Activated naive CD4-positive, alpha-beta T cell treated with Interleukin-2 at 50 U/mL for 16 hours (primary cell): ENCODE results near the gene FAM120A.

Experiments used
- DNase-seq: peaks from one replicate; pipeline ENCODE4 v3.0.0-alpha.2; 2020

The FAM120A gene

DNA sequence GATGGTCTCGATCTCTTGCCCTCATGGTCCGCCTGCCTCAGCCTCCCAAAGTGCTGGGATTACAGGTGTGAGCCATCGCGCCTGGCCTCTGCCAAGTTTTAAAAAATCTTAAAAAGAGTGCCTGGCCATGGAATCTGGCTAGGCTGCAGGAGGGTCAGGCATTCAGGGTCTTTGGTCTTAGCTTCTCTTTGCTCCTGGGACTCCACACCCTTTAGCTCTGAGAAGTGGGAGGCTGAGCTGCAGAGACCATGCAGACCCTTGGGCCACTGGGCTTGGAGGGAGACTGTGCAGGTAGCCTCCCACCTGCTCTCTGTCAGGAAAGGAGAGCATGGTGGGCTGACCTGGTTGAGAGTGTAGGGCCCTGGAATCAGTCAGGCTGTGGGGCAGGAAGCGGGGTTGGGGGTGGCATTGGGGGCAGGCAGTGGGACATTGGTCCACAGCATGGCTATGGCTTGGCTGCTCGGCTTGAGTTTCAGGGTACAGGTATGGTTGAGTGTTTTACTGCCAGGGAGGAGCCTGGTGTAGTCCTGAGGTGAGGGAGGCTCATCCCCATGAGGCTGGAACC lies 145.7 kb downstream of the FAM120A start:
- no peak for DNase-seq

DNA sequence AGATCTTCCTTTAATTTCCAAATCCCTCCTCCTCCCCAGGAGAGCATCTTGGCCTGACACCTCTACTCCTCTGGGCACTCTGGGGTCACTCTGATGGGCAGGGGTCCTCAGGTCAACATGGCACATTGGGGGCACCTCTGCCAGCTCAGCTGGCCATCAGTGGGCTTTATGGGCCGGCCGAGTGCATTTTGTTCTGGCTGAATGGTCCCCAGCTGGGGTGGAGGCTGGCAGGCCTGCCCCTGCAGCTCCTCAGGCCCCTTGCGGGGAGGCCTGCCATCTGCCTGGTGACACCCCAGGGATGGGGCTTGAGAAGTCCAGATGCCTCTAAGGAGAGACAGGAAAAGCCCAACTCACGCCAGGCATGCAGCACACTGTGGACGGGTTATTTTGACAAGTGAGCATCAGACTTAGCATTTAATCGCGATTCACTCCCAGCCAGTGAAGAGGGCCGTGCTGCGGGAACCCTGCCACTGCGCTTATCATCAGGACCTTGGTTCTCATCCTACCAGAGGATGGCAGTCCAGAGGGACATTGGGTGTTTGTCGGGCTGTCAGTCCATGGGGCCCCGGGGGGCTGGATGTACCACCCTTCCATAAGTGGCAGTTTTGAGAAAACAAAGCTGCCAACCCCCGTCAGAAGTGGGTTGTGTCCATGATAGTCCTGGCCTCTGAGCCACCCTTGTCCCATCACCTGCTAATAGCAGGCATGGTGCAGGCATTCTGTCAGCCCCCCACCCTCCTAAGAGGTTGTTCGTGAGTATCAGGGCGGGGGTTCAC lies 146.6 kb downstream of the FAM120A start:
- DNase-seq: no peak

DNA sequence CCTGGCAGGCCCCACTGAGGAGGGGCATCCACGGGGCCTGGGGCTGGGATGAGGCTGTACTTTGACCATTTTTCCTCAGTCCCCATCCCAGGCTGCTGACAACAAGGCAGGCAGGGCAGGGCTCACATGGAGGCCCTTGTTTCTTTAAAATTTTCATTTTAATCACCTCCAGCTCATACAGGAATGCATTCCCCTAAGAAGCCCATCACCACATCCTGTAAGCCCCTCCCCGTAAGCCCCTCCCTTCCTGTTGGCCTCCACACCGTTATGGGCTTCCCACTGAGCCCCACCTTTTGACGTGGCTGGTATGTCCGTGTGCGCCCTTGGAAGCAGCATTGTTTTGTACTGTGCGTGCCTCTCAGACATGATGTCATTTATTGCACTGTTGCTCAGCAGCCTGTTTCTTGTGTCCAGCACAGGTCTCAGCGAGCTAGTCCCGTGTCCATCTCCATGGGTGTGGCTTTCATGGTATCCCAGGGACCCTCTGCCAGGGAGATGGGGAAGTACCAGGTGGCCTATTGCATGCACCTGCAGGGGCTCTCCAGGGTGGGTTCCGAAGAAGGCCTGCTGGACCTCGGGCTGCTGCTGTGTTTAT lies 147.3 kb downstream of the FAM120A start:
- DNase-seq: no peak

DNA sequence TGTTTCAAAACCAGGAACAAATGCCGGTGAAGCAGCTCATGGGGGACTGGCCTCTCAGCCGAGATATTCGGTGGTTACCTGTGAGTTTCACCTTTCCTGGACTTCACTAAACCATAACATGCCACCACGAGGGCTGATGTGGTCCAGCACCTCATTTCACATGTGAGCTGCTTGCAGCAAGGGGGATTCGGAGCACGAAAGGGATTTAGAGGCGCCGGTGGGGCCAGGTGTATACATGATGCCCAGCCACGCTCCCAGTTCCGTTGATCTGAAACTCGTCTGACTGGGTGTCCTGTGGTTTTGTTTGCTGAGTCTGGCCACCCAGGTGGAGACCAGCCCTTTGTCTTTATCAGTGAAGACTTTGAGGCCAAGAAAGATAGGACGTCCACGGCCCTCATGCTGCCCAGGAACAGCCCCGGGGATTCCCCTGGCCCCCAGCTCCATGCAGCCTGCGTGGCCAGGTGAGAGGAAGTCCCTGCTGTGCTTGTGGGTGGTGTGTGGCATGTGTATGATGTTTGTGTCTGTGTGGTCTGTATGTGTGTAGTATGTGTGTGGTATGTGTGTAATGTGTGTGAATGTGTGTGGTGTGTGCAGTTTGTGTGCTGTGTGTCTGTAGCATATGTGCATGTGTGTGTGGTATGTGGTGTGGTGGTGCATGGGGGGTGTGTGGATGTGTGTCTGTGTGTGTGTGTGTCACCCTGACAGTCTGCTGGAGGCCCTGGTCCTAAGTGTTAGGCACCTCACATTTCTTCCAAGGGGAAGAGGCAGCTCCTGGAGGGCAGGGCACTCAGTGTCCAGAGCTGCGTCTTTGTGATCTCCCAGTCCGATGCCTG lies 148.3 kb downstream of the FAM120A start:
- no peak for DNase-seq

DNA sequence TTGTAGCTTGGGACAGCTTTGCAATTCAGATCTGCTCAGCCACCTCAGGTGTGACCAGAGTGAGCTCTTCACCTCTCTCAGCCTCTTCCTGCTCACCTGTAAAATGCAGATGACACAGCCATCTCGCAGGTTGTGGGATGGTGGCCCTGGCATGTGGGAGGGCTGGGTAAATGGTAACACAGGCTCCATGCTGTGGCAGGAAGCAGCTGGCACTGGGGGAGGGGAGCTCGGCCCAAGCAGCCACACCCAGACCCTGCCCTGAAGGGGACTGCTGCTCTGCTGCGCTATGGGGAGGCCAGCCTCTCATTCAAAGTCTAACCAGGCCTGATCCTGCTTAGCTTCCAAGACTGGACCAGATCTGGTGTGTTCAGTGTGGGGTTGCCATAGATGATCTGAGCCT lies 149.0 kb downstream of the FAM120A start:
- DNase-seq: no peak

DNA sequence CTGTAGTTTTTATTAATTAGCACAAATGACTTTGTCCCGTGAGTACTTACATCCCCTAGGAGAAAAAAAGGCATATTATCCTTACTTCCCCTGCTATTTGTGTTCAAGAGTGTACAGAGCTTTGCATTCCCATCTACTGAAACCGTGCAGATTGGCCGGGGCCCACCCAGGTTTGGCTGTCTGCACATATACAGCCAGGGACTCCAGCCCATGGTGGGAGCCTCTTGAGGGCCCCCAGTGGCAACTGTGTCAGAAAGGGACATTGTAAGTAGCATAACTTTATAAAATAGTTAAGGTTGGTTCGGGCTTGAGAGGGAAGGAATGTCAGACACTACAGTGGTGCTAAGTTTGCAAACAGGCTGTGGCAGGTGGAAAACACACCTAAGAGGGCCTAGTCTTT lies 149.6 kb downstream of the FAM120A start:
- no peak for DNase-seq

DNA sequence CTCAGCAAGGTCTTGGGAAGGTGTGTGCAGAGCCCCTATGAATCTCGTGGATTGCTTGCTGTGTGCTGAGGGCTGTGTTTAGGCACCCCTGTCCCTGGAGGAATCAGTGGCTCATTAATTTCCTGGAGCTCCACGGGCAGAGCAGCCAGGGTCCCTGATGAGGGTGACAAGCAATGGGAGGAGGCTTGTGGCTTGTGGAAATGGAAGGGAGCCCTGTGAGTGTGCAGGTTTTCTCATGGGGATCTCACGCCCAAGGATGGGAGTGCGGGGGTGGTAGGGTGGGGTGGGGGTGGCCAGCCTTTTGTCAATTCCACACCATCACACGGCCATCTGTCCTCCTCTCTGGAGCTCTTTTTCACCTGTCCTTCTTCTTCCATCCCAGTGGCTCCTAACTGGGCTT lies 150.2 kb downstream of the FAM120A start:
- DNase-seq: no peak

DNA sequence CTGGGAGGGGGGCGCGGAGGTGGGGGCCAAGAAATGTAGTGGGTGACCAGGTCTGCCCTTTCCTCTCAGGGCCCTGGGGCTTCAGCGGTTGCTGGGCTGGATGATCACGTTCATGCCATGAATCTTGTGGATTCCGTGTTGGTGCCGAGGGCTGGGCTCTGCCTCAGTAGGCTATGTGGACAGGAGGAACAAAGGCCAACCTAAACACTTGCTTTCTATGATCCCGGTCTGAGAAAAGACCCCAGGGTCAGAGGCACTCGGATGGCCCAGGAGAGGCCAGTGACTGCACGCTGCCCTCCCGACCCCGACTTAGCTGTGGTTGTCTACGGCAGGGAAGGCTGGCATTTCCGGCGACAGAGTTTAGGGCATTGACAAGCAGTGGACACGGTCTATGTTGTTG lies 151.5 kb downstream of the FAM120A start:
- no peak for DNase-seq

DNA sequence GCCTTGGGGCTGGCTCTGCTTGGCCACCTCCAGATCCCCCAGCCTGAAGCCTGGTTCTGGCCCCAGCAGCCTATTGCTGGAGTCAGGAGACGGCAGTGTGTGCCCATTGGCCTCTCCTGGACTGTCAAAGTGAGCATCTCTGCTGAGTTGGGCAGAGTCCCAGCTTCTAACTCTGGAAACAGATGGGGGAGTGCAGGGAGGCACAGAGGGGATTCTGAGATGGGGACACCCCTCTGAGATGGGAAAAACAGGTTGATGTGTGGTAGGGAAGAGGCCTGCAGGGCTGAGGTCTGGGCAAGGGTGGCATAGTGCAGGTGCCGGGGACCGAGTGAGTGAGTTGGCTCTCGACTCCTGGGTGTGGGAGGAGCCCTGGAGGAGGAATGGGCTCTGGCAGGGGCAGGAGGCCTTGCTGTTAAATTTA lies 152.4 kb downstream of the FAM120A start:
- no peak for DNase-seq

DNA sequence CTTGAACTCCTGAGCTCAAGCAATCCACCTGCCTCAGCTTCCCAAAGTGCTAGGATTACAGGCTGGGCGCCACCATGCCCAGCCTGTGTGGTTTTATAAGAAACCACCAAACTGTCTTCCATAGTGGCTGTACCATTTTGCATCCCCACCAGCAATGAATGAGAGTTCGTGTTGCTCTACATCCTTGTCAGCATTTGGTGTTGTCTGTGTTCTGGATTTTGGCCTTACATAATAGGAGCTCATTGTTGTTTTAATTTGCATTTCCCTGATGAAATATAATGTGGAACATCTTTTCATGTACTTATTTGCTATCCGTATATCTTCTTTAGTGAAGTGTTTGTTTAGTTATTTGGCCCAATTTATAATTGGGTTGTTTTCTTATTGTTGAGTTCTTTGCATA lies 154.7 kb downstream of the FAM120A start:
- no peak for DNase-seq

DNA sequence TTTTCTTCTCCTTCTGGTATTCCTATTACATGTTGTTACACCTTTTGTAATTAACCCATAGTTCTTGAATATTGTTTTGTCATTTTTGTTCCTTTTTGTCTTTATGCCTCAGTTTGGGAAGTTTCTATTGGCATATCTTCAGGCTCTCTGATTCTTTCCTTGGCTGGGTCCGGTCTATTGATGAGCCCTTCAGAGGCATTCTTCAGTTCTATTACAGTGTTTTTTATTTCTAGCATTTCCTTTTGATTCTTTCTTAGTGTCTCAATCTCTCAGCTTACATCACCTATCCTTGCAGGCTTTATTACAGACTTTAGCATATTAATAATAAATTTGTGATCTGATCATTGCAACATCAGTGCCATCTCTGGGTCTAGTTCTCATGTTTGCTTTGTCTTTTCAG lies 158.7 kb downstream of the FAM120A start:
- DNase-seq: no peak

DNA sequence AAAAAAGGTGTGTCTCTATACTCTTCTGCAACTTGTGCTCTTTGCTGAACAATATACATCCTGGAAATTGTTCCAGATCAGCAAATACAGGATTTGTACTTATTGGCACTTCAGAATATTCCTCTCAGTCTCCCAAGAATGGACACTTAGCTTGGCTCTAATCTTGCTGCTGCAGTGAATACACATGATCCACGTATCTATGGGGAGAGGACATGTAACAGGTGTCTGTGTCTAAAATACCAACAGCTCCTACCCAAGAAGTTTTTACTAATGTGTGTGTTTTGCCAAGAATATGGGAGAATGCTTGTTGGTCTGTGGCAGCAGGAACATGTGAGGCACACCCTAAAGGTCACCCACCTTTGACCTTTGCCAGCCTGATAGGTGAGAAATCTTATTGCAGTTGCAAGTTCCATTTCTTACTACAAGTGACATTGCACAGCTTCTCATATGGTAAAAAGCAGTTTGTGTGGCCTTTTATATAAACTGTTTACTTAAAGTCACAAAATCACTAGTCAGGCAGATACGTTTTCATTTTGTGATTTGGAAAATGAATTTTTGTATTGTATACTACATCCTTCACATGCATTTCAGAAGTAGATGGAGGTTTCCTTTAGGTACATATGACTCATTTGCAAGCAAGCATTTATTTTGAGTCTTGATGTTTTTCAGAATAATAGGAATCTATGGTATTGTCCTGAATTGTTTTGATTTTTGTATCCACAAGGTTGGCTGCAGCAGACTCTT lies 160.7 kb downstream of the FAM120A start:
- DNase-seq: no peak

DNA sequence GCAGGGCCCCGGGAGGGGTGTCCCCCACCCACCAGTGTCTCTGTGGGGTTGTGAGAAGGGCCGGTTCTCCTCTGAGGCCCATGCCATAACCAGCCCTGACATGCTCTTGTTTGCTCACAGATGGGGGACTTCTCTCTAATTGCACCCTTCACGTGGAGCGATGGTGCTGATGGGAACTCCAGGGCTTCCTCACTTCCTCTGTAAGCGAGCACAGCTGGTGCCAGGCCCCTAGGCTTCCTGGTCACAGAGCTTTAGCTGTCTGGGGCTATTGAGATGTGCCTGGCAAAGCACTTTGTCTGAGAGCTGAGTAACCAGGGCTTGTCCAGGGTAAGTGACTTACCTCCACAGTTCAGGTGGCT lies 161.3 kb downstream of the FAM120A start:
- no peak for DNase-seq

DNA sequence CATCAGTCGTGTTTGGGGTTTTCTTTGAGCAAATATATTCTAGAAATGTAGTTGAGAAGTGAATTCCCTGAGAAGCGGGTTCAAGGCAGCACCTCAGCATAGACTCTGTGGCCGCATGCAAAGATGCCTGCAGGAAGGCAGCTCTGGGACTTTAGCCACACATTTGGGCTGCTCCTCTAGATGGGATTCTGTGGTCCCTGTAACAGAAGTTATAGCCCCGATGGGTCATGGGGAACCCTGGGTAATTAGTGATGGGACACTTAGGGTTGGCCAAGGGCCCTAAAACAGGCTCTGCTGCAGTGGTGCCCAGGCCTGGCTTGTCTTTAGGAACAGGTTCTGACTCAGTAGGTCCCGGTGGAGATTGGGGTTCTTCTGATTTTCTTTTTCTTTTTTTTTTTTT lies 161.7 kb downstream of the FAM120A start:
- no peak for DNase-seq

DNA sequence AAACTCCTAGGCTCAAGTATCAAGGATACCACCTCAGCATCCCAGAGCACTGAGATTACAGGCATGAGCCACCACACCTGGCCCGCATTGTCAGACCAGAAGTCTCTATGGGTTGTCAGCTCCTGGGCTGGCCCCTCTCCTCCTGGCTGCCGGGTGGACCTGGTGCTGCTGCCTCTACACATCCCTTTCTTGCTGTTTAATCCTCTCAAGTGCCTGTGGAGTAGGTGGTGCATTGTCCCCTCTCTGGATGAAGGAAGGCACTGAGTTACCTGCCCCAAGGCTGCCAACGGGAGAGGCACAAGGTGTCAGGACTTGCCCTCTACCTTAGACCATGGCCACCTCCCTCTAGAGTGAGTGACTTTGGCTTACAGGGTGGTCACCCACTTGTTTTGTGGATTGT lies 162.3 kb downstream of the FAM120A start:
- no peak for DNase-seq

DNA sequence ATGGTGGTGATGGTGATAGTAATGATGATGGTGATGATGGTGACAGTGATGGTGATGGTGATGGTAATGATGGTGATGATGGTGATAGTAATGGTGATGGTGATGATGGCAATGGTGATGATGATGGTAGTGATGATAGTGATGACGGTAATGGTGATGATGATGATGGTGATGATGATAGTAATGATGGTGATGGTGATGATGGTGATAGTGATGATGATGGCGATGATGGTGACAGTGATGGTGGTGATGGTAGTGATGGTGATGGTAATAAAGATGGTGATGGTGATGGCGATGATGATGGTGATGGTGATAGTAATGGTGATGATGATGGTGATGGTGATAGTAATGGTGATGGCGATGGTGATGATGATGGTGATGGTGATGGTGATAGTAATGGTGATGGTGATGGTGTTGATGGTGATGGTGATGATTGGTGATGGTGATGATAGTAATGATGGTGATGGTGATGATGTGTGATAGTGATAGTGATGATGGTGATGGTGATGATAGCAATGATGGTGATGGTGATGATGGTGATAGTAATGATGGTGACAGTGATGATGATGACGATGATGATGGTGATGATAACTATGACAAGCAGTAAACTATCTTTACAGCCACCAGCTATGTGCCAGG lies 163.5 kb downstream of the FAM120A start:
- DNase-seq: no peak
